ENCODE data around the gene SMS.

DNA sequence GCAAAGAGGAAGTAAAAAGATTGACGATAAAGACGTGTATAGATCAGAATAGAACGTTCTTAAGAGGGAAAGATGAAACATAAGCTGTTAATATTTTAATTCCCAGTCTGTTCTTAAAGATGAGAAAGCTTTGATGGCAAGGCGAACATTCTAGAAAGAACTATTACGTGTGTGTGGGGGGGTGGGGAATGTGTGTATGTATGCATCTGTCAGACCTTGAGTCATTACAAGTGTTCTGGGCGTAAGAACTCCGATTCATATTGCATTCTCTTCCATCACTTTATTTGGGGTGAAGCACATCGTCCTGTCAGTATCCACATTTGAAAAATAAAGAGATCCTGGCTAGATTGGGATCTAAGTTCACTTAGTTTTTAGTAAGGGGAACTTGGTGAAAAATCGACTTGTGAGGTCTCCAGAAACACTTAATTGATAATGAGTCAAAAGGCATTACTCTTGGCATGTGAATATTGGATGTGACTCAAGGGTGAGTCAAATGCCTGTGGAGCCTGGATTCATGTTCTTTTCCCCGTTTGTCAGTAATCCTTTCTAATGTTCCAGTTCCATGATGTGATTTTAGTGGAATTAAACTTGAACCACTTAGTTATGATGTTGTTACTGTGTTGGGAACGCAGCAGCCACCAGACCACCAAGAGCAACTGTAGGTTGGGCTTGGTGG is 3.1 kb downstream of the SMS start:
- TF ChIP-seq CTCF (IDR thresholded peaks at IDR 0.05; ENCODE audit: insufficient read depth, low read depth, low read length) (no peak), EZH2 (IDR thresholded peaks at IDR 0.05; ENCODE audit: insufficient read depth, low read length) (no peak)

All from astrocyte (in vitro differentiated cells and primary cell).